ENCODE data around the gene DIAPH2.
"Not testable (repeated sequence)": the region's sequence is repeated elsewhere in the genome, so short reads cannot be mapped to it uniquely, and the experiment has no call there.

The DIAPH2 gene

GRCh38 chrX:96719161-96719875 is 34.7 kb downstream of the DIAPH2 start:
- DNase-seq (ENCODE audit: low read depth) = no peak

- DNase-seq (ENCODE audit: low read depth) = no peak
These were observed 36.7 kb downstream of the DIAPH2 start for GRCh38 chrX:96721354-96721753.

- DNase-seq (ENCODE audit: low read depth) = no peak
These were observed 38.1 kb downstream of the DIAPH2 start for GRCh38 chrX:96722781-96723180.

GRCh38 chrX:96729053-96729452 is 44.4 kb downstream of the DIAPH2 start:
- DNase-seq (ENCODE audit: low read depth) = no peak

- DNase-seq (ENCODE audit: low read depth) = no peak
These were observed 45.4 kb downstream of the DIAPH2 start for GRCh38 chrX:96729868-96730643.

GRCh38 chrX:96731000-96731399 is 46.4 kb downstream of the DIAPH2 start:
- not testable (repeated sequence) for DNase-seq (ENCODE audit: low read depth)

GRCh38 chrX:96743367-96744073 is 58.9 kb downstream of the DIAPH2 start:
- no peak for DNase-seq (ENCODE audit: low read depth)

- no peak for DNase-seq (ENCODE audit: low read depth)
These were observed 68.1 kb downstream of the DIAPH2 start for GRCh38 chrX:96752781-96753180.

- DNase-seq (ENCODE audit: low read depth) = no peak
These were observed 68.6 kb downstream of the DIAPH2 start for GRCh38 chrX:96753230-96753629.

GRCh38 chrX:96756491-96756890 is 71.8 kb downstream of the DIAPH2 start:
- DNase-seq (ENCODE audit: low read depth) = no peak

- no peak for DNase-seq (ENCODE audit: low read depth)
These were observed 76.9 kb downstream of the DIAPH2 start for GRCh38 chrX:96761566-96761965.

GRCh38 chrX:96763608-96764007 is 79.0 kb downstream of the DIAPH2 start:
- no peak for DNase-seq (ENCODE audit: low read depth)

- no peak for DNase-seq (ENCODE audit: low read depth)
These were observed 80.2 kb downstream of the DIAPH2 start for GRCh38 chrX:96764864-96765263.

- DNase-seq (ENCODE audit: low read depth) = peak; percentile 7
These were observed 85.7 kb downstream of the DIAPH2 start for GRCh38 chrX:96770315-96770714.

- no peak for DNase-seq (ENCODE audit: low read depth)
These were observed 86.8 kb downstream of the DIAPH2 start for GRCh38 chrX:96771486-96771885.

- no peak for DNase-seq (ENCODE audit: low read depth)
These were observed 89.5 kb downstream of the DIAPH2 start for GRCh38 chrX:96774116-96774515.

GRCh38 chrX:96776966-96777365 is 92.3 kb downstream of the DIAPH2 start:
- no peak for DNase-seq (ENCODE audit: low read depth)

GRCh38 chrX:96791559-96791958 is 106.9 kb downstream of the DIAPH2 start:
- peak; percentile 50 for DNase-seq (ENCODE audit: low read depth)

- no peak for DNase-seq (ENCODE audit: low read depth)
These were observed 107.4 kb downstream of the DIAPH2 start for GRCh38 chrX:96792047-96792446.

GRCh38 chrX:96798982-96799381 is 114.3 kb downstream of the DIAPH2 start:
- DNase-seq (ENCODE audit: low read depth) = no peak

GRCh38 chrX:96807318-96807717 is 122.7 kb downstream of the DIAPH2 start:
- DNase-seq (ENCODE audit: low read depth) = no peak

GRCh38 chrX:96820935-96821334 is 136.3 kb downstream of the DIAPH2 start:
- DNase-seq (ENCODE audit: low read depth) = no peak

- no peak for DNase-seq (ENCODE audit: low read depth)
These were observed 139.5 kb downstream of the DIAPH2 start for GRCh38 chrX:96824166-96824565.
